ENCODE measurements around the gene TSHZ2.

- no peak for TF ChIP-seq SP1 (IDR thresholded peaks at IDR 0.05)
- TF ChIP-seq ZNF384 (IDR thresholded peaks at IDR 0.05), result no peak
- no peak for TF ChIP-seq HDGF (IDR thresholded peaks at IDR 0.05; ENCODE audit: borderline replicate concordance)
- TF ChIP-seq FOXM1 (IDR thresholded peaks at IDR 0.05; ENCODE audit: borderline replicate concordance), result no peak
- TF ChIP-seq BHLHE40 (IDR thresholded peaks at IDR 0.05; ENCODE audit: borderline replicate concordance), result no peak
- TF ChIP-seq LEF1 (IDR thresholded peaks at IDR 0.05; ENCODE audit: borderline replicate concordance), result no peak
- TF ChIP-seq ARNT (IDR thresholded peaks at IDR 0.05), result no peak
- no peak for TF ChIP-seq ELF4 (IDR thresholded peaks at IDR 0.05)
- TF ChIP-seq TARDBP (IDR thresholded peaks at IDR 0.05), result no peak
- no peak for TF ChIP-seq SUZ12 (IDR thresholded peaks at IDR 0.05)
Measured at GRCh38 chr20:53149890-53150205, 177.7 kb downstream of the TSHZ2 start.

Measured in HEK293T (cell line).